ENCODE results near the gene HPN.

DNA sequence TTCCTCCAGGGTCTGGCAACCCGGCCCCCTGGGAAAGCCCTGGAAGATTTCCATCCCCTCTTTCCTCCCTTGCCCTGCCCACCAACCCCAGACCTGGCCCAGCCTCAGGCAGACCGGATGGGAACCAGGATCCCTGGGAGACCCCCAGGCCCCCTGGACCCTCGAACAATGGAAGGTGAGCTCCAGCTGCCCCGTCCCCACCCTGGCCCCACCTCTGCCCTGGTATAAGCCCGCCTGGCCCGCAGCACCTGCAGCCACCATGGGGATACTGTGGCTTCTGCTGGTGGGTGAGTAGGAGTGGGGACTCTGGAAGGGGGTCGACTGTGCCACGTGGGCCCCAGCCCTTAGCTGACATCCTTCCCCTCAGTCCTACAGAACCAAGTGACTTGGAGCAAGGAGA lies 32.4 kb downstream of the HPN start:
- TF ChIP-seq ZFP37 (CRISPR knock-in tag; IDR thresholded peaks at IDR 0.05; ENCODE audit: borderline replicate concordance), result no peak
- TF ChIP-seq ZNF232 (CRISPR knock-in tag; IDR thresholded peaks at IDR 0.05; ENCODE audit: borderline replicate concordance), result no peak
- no peak for TF ChIP-seq RXRA (CRISPR knock-in tag; IDR thresholded peaks at IDR 0.05)
- TF ChIP-seq, protein P1, sequence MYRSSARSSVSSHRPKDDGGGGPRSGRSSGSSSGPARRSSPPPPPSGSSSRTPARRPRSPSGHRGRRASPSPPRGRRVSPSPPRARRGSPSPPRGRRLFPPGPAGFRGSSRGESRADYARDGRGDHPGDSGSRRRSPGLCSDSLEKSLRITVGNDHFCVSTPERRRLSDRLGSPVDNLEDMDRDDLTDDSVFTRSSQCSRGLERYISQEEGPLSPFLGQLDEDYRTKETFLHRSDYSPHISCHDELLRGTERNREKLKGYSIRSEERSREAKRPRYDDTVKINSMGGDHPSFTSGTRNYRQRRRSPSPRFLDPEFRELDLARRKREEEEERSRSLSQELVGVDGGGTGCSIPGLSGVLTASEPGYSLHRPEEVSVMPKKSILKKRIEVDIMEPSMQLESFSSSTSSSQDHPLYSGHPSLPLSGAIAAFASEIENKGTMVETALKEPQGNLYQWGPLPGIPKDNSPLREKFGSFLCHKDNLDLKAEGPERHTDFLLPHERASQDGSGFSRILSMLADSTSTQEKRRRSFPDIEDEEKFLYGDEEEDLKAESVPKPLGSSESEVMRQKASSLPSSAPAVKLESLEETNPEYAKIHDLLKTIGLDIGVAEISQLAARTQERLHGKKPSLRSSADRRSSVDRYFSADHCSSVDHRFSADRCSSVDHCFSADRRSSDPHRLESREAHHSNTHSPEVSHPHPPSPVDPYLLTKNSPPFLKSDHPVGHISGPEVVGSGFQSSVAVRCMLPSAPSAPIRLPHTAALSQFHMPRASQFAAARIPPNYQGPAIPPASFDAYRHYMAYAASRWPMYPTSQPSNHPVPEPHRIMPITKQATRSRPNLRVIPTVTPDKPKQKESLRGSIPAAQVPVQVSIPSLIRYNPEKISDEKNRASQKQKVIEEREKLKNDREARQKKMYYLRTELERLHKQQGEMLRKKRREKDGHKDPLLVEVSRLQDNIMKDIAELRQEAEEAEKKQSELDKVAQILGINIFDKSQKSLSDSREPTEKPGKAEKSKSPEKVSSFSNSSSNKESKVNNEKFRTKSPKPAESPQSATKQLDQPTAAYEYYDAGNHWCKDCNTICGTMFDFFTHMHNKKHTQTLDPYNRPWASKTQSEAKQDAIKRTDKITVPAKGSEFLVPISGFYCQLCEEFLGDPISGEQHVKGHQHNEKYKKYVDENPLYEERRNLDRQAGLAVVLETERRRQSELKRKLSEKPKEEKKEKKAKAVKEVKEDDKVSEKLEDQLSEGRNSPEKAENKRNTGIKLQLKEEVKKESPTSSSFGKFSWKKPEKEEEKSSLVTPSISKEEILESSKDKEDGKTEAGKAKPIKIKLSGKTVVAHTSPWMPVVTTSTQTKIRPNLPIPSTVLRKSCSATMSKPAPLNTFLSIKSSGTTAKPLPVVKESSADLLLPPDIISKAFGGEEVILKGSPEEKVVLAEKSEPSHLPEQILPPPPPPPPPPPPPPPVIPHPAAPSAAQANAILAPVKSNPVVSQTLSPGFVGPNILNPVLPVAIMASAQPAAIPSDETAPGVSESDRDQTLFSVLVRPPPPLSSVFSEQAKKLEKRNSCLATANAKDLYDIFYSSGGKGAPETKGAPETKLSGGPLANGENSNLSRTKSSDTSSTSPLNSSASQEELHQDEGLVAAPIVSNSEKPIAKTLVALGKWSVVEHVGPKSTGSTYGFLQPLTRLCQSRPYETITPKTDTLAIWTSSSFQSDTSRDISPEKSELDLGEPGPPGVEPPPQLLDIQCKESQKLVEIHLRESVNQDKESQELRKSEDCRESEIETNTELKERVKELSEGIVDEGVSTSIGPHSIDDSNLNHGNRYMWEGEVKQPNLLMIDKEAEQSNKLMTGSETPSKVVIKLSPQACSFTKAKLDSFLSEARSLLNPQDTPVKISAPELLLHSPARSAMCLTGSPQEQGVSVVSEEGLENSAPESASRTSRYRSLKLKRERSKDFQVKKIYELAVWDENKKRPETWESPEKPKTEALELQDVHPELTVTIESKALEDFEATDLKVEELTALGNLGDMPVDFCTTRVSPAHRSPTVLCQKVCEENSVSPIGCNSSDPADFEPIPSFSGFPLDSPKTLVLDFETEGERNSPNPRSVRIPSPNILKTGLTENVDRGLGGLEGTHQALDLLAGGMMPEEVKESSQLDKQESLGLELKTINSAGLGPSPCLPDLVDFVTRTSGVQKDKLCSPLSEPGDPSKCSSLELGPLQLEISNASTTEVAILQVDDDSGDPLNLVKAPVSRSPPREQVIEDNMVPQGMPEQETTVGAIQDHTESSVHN (CRISPR knock-in tag; IDR thresholded peaks at IDR 0.05), result no peak
- TF ChIP-seq, protein P2, sequence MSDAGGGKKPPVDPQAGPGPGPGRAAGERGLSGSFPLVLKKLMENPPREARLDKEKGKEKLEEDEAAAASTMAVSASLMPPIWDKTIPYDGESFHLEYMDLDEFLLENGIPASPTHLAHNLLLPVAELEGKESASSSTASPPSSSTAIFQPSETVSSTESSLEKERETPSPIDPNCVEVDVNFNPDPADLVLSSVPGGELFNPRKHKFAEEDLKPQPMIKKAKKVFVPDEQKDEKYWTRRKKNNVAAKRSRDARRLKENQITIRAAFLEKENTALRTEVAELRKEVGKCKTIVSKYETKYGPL (CRISPR knock-in tag; IDR thresholded peaks at IDR 0.05), result no peak
- TF ChIP-seq, protein P3, sequence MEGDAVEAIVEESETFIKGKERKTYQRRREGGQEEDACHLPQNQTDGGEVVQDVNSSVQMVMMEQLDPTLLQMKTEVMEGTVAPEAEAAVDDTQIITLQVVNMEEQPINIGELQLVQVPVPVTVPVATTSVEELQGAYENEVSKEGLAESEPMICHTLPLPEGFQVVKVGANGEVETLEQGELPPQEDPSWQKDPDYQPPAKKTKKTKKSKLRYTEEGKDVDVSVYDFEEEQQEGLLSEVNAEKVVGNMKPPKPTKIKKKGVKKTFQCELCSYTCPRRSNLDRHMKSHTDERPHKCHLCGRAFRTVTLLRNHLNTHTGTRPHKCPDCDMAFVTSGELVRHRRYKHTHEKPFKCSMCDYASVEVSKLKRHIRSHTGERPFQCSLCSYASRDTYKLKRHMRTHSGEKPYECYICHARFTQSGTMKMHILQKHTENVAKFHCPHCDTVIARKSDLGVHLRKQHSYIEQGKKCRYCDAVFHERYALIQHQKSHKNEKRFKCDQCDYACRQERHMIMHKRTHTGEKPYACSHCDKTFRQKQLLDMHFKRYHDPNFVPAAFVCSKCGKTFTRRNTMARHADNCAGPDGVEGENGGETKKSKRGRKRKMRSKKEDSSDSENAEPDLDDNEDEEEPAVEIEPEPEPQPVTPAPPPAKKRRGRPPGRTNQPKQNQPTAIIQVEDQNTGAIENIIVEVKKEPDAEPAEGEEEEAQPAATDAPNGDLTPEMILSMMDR (CRISPR knock-in tag; IDR thresholded peaks at IDR 0.05), result no peak
- TF ChIP-seq PPARG (CRISPR knock-in tag; conservative IDR thresholded peaks at IDR 0.05), result no peak
- TF ChIP-seq ZNF772 (CRISPR knock-in tag; IDR thresholded peaks at IDR 0.05), result no peak
- no peak for TF ChIP-seq ZNF556 (CRISPR knock-in tag; IDR thresholded peaks at IDR 0.05; ENCODE audit: borderline replicate concordance)
